SK-N-MC (cell line): ENCODE results near the gene VIT.

ENCODE experiments used
- EZH2 ChIP-seq: fragments of 200-600 bp; sonication (generic); IDR thresholded peaks from one replicate; pipeline ENCODE4 v1.6.1; 2017; ENCODE audit warnings: antibody characterized with exemption
- FOXP2 ChIP-seq: optimal IDR thresholded peaks from 2 replicates; pipeline ENCODE3; 2011; ENCODE audit warnings: mild to moderate bottlenecking, moderate library complexity; ENCODE audit not compliant: insufficient read depth; ENCODE audit errors: extremely low read length, control extremely low read depth
- POLR2AphosphoS5 ChIP-seq: IDR thresholded peaks from 2 replicates; pipeline ENCODE4 v1.6.1; 2012; ENCODE audit warnings: mild to moderate bottlenecking, low read depth, low read length, borderline replicate concordance

GRCh38 chr2:36809069-36809445 lies 112.5 kb downstream of the VIT start:
- TF ChIP-seq POLR2AphosphoS5 (no peak), EZH2 (no peak), FOXP2 (no peak)
